ENCODE measurements around the gene PLEKHJ1. TPM values are rescaled to one million over a fixed set of nuclear protein-coding genes. Genes with fewer than 3 reads are reported as not detected.

The PLEKHJ1 gene
- total and polyA plus RNA-seq, 4 donors = 64.4 to 76.4 (median 67.3) TPM

GRCh38 chr19:2219726-2220125 is 16.4 kb downstream of the PLEKHJ1 start:
- Histone ChIP-seq H3K27me3 (ENCODE audit: control insufficient read depth in 3 of 3, insufficient read depth in 3 of 3, low read length in 2 of 3) (no peaks in the 10 kb centered on the region), H3K9me3 (ENCODE audit: control insufficient read depth in 4 of 4, insufficient read depth in 3 of 4, low read length in 3 of 4) (peaks cover 0 to 2% (median 0%) of the 10 kb centered on the region in 4 donors), H3K4me3 (no peak overlapping the region), H3K36me3 (ENCODE audit: control insufficient read depth in 4 of 4, insufficient read depth in 4 of 4, low read length in 4 of 4) (peaks cover 0 to 84% (median 29%) of the 10 kb centered on the region in 4 donors), H3K4me1 (ENCODE audit: control insufficient read depth in 5 of 5, insufficient read depth in 5 of 5, low read length in 5 of 5) (peaks cover 0 to 4% (median 0%) of the 10 kb centered on the region in 5 donors), H3K27ac (ENCODE audit: low read depth in 1 of 2, low read length in 1 of 2) (no peak overlapping the region), H3K9ac (ENCODE audit: insufficient read depth in 1 of 2, low read length in 2 of 2) (no peak overlapping the region)
- DNase-seq (no peak), ATAC-seq (ENCODE audit: insufficient read depth, low FRiP score) (no peak)
- TF ChIP-seq CTCF (IDR thresholded peaks at IDR 0.05; ENCODE audit: control extremely low read depth, extremely low read depth) = no peak
- 93 to 98% methylated on average over 21 of the region's 21 CpGs for WGBS, 2 donors

GRCh38 chr19:2217591-2217990 is 18.5 kb downstream of the PLEKHJ1 start:
- no peak for TF ChIP-seq CTCF (IDR thresholded peaks at IDR 0.05; ENCODE audit: control extremely low read depth, extremely low read depth)
- DNase-seq (no peak), ATAC-seq (ENCODE audit: insufficient read depth, low FRiP score) (no peak)
- WGBS, 2 donors = 97% methylated on average over 19 to 22 of the region's 22 CpGs
- no peak overlapping the region for H3K9ac ChIP-seq (ENCODE audit: insufficient read depth in 1 of 2, low read length in 2 of 2)
- H3K4me1 ChIP-seq (ENCODE audit: control insufficient read depth in 5 of 5, insufficient read depth in 5 of 5, low read length in 5 of 5) = peaks cover 0 to 19% (median 4%) of the 10 kb centered on the region in 5 donors
- H3K36me3 ChIP-seq (ENCODE audit: control insufficient read depth in 4 of 4, insufficient read depth in 4 of 4, low read length in 4 of 4) = peaks cover 5 to 86% (median 31%) of the 10 kb centered on the region in 4 donors
- H3K27ac ChIP-seq (ENCODE audit: low read depth in 1 of 2, low read length in 1 of 2) = no peak overlapping the region
- H3K27me3 ChIP-seq (ENCODE audit: control insufficient read depth in 3 of 3, insufficient read depth in 3 of 3, low read length in 2 of 3) = no peaks in the 10 kb centered on the region
- peaks cover 0 to 4% (median 0%) of the 10 kb centered on the region in 4 donors for H3K9me3 ChIP-seq (ENCODE audit: control insufficient read depth in 4 of 4, insufficient read depth in 3 of 4, low read length in 3 of 4)
- H3K4me3 ChIP-seq = no peak overlapping the region

- TF ChIP-seq CTCF (IDR thresholded peaks at IDR 0.05; ENCODE audit: control extremely low read depth, extremely low read depth) = no peak
- Histone ChIP-seq H3K4me3 (no peak overlapping the region), H3K27ac (ENCODE audit: low read depth in 1 of 2, low read length in 1 of 2) (no peak overlapping the region), H3K4me1 (ENCODE audit: control insufficient read depth in 5 of 5, insufficient read depth in 5 of 5, low read length in 5 of 5) (peaks cover 0 to 19% (median 4%) of the 10 kb centered on the region in 5 donors), H3K27me3 (ENCODE audit: control insufficient read depth in 3 of 3, insufficient read depth in 3 of 3, low read length in 2 of 3) (no peaks in the 10 kb centered on the region), H3K9me3 (ENCODE audit: control insufficient read depth in 4 of 4, insufficient read depth in 3 of 4, low read length in 3 of 4) (peaks cover 0 to 4% (median 0%) of the 10 kb centered on the region in 4 donors), H3K36me3 (ENCODE audit: control insufficient read depth in 4 of 4, insufficient read depth in 4 of 4, low read length in 4 of 4) (peaks cover 8 to 85% (median 35%) of the 10 kb centered on the region in 4 donors), H3K9ac (ENCODE audit: insufficient read depth in 1 of 2, low read length in 2 of 2) (no peak overlapping the region)
- 97% methylated on average over 43 of the region's 43 CpGs for WGBS, 2 donors
- DNase-seq = no peak
- no peak for ATAC-seq (ENCODE audit: insufficient read depth, low FRiP score)
Measured at GRCh38 chr19:2216361-2217225, 19.5 kb downstream of the PLEKHJ1 start.
